Measurements from ENCODE around the gene C2orf80. TPM values are rescaled to one million over a fixed set of nuclear protein-coding genes. Genes with fewer than 3 reads are reported as not detected.

Gene C2orf80
- total RNA-seq, 1 donor from 2014 or later, result not detected

GRCh38 chr2:208163489-208163888 lies 26.3 kb downstream of the C2orf80 start, which contains the start of gene CRYGA:
CRYGA (minus strand) TSS chr2:208163589; CDS start chr2:208163556, 33 bp downstream.
- H3K9me3 Mint-ChIP-seq, result peaks cover 1% of the 10 kb centered on the region
- H3K4me3 Mint-ChIP-seq, result no peak within 1 kb of the TSS
- H3K27ac Mint-ChIP-seq, result no peak within 1 kb of the TSS
- no peaks in the 10 kb centered on the region for H3K36me3 Mint-ChIP-seq
- no peaks in the 10 kb centered on the region for H3K27me3 Mint-ChIP-seq (ENCODE audit: low read depth)
- DNase-seq (ENCODE audit: low spot score in 2 of 2, unreplicated experiment in 2 of 2), result no peak
- no peaks in the 10 kb centered on the region for H3K4me1 Mint-ChIP-seq
- TF ChIP-seq, protein P1, sequence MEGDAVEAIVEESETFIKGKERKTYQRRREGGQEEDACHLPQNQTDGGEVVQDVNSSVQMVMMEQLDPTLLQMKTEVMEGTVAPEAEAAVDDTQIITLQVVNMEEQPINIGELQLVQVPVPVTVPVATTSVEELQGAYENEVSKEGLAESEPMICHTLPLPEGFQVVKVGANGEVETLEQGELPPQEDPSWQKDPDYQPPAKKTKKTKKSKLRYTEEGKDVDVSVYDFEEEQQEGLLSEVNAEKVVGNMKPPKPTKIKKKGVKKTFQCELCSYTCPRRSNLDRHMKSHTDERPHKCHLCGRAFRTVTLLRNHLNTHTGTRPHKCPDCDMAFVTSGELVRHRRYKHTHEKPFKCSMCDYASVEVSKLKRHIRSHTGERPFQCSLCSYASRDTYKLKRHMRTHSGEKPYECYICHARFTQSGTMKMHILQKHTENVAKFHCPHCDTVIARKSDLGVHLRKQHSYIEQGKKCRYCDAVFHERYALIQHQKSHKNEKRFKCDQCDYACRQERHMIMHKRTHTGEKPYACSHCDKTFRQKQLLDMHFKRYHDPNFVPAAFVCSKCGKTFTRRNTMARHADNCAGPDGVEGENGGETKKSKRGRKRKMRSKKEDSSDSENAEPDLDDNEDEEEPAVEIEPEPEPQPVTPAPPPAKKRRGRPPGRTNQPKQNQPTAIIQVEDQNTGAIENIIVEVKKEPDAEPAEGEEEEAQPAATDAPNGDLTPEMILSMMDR (IDR thresholded peaks at IDR 0.05; ENCODE audit: unreplicated experiment), result no peak

DNA sequence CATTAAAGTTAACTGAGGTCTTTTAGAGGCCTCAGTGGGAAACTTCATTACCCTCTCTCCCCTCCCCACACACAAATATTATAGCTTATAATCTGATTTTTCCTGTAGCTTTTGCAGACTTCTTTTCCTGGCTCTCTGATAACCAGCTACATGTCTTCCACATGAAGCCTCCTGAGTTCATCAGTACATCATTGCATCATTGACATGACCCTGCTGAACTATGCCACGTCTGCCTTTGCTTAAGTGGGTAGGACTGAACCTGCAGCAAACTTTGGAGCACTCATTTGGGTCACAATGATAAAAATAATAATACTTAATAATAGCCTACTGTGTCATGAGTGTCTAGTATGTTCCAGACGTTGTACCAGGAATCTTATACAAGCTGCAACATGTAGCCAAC lies 33.4 kb downstream of the C2orf80 start:
- H3K4me3 Mint-ChIP-seq, result no peak overlapping the region

GRCh38 chr2:208153156-208153555 lies 36.7 kb downstream of the C2orf80 start:
- peaks cover 6% of the 10 kb centered on the region for H3K4me1 Mint-ChIP-seq
- H3K27ac Mint-ChIP-seq, result no peak overlapping the region
- no peaks in the 10 kb centered on the region for H3K27me3 Mint-ChIP-seq (ENCODE audit: low read depth)
- H3K36me3 Mint-ChIP-seq, result no peaks in the 10 kb centered on the region
- no peak for DNase-seq (ENCODE audit: low spot score in 2 of 2, unreplicated experiment in 2 of 2)
- TF ChIP-seq, protein P1 (IDR thresholded peaks at IDR 0.05; ENCODE audit: unreplicated experiment), result no peak
- peaks cover 24% of the 10 kb centered on the region for H3K9me3 Mint-ChIP-seq
- no peak overlapping the region for H3K4me3 Mint-ChIP-seq

More for the DNA sequence above, 33.4 kb downstream of the C2orf80 start:
- no peaks in the 10 kb centered on the region for H3K36me3 Mint-ChIP-seq
- DNase-seq (ENCODE audit: low spot score in 2 of 2, unreplicated experiment in 2 of 2), result no peak
- peaks cover 6% of the 10 kb centered on the region for H3K4me1 Mint-ChIP-seq
- TF ChIP-seq, protein P1 (IDR thresholded peaks at IDR 0.05; ENCODE audit: unreplicated experiment), result no peak
- no peak overlapping the region for H3K27ac Mint-ChIP-seq
- H3K9me3 Mint-ChIP-seq, result peaks cover 16% of the 10 kb centered on the region
- H3K27me3 Mint-ChIP-seq (ENCODE audit: low read depth), result no peaks in the 10 kb centered on the region

DNA sequence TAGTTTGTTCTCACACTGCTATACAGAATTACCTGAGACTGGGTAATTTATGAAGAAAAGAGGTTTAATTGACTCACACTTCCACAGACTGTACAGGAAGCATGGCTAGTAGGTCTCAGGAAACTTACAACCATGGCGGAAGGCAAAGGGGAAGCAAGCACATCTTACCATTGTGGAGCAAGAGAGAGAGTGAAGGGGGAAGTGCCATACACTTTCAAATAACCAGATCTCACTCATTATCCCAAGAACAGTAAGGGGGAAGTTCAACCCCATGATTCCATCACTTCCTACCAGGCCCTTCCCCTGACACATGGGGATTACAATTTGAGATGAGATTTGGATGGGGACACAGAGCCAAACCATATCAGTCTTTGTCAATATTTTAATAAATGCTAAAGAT lies 38.9 kb downstream of the C2orf80 start:
- Mint-ChIP-seq H3K4me1 (peaks cover 3% of the 10 kb centered on the region), H3K4me3 (no peak overlapping the region), H3K27ac (no peak overlapping the region), H3K9me3 (peaks cover 14% of the 10 kb centered on the region), H3K36me3 (no peaks in the 10 kb centered on the region), H3K27me3 (ENCODE audit: low read depth) (peaks cover 2% of the 10 kb centered on the region)
- DNase-seq (ENCODE audit: low spot score in 2 of 2, unreplicated experiment in 2 of 2), result no peak
- TF ChIP-seq, protein P1 (IDR thresholded peaks at IDR 0.05; ENCODE audit: unreplicated experiment), result no peak

GRCh38 chr2:208150094-208150493 lies 39.7 kb downstream of the C2orf80 start:
- no peak overlapping the region for H3K4me3 Mint-ChIP-seq
- no peaks in the 10 kb centered on the region for H3K4me1 Mint-ChIP-seq
- H3K27ac Mint-ChIP-seq, result no peak overlapping the region
- H3K36me3 Mint-ChIP-seq, result no peaks in the 10 kb centered on the region
- DNase-seq (ENCODE audit: low spot score in 2 of 2, unreplicated experiment in 2 of 2), result no peak
- H3K27me3 Mint-ChIP-seq (ENCODE audit: low read depth), result peaks cover 2% of the 10 kb centered on the region
- peaks cover 14% of the 10 kb centered on the region for H3K9me3 Mint-ChIP-seq
- TF ChIP-seq, protein P1 (IDR thresholded peaks at IDR 0.05; ENCODE audit: unreplicated experiment), result no peak

GRCh38 chr2:208148803-208149202 lies 41.0 kb downstream of the C2orf80 start:
- no peak for DNase-seq (ENCODE audit: low spot score in 2 of 2, unreplicated experiment in 2 of 2)
- TF ChIP-seq, protein P1 (IDR thresholded peaks at IDR 0.05; ENCODE audit: unreplicated experiment), result no peak
- Mint-ChIP-seq H3K9me3 (peaks cover 14% of the 10 kb centered on the region), H3K36me3 (no peaks in the 10 kb centered on the region), H3K27me3 (ENCODE audit: low read depth) (peaks cover 2% of the 10 kb centered on the region), H3K4me1 (no peaks in the 10 kb centered on the region), H3K27ac (no peak overlapping the region), H3K4me3 (no peak overlapping the region)

Measured in mesothelial cell of epicardium (in vitro differentiated cells).